LNCAP (cell line): ENCODE data around the gene PTPRE.

Experiments used
- TF ChIP-seq, protein P1 (sequence below): fragments of 450-650 bp; IDR thresholded peaks from 2 replicates; pipeline ENCODE4 v1.5.1; 2017; ENCODE audit warnings: mild to moderate bottlenecking

Gene PTPRE

DNA sequence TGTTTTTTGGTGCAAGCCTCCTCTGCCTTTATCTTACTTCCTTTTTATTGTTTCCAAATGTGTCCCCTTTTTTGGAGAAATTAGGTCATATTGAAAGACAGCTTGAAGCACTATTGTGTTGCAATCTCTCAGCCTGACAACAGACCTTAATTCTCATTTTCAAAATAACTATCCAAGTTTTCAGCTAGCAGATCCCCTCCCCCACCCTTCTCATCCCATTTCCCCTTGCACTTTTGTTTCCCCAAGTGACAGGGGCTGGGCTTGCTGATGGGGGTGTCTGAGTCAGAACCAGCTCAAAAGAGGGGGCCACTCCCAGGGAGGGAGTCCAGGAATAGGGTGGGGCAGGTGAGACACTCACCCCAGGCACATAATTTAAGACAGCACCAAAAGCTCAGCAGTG is 144.0 kb downstream of the PTPRE start:
- TF ChIP-seq, protein P1, sequence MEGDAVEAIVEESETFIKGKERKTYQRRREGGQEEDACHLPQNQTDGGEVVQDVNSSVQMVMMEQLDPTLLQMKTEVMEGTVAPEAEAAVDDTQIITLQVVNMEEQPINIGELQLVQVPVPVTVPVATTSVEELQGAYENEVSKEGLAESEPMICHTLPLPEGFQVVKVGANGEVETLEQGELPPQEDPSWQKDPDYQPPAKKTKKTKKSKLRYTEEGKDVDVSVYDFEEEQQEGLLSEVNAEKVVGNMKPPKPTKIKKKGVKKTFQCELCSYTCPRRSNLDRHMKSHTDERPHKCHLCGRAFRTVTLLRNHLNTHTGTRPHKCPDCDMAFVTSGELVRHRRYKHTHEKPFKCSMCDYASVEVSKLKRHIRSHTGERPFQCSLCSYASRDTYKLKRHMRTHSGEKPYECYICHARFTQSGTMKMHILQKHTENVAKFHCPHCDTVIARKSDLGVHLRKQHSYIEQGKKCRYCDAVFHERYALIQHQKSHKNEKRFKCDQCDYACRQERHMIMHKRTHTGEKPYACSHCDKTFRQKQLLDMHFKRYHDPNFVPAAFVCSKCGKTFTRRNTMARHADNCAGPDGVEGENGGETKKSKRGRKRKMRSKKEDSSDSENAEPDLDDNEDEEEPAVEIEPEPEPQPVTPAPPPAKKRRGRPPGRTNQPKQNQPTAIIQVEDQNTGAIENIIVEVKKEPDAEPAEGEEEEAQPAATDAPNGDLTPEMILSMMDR, result no peak

DNA sequence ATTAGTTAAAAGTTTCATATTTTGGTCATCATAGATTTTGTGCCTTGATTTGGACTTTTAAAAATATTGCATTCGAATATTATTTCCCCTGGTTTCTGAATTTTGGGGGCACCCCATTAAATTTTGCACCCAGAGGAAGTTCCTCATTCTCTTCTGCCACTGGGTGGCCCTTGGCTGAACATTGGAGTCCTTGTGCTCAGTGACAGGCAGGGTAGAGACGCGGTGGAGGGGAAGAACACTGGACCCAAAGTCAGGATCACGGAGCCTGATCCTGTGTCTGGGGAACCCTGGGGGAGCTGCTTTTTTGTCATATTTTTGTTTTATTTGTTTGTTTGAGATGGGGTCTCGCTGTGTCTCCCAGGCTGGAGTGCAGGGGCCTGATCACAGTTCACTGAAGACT is 144.6 kb downstream of the PTPRE start:
- TF ChIP-seq, protein P1, result no peak

DNA sequence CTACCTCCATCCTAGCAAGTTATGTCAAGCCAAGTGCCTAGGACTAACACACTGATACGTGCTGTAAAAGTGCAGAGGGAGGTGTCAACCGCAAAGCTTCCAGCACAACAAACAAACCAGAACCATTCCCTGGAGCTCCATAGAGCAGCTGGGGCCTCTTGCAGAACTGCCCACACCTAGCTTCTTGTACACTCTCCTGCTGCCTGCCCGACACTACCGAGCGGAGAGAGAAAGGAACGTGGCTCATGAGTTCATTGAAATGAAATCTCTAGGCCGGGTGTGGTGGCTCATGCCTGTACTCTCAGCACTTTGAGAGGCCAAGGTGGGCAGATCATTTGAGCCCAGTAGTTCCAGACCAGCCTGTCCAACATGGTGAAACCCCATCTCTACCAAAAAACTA is 145.8 kb downstream of the PTPRE start:
- TF ChIP-seq, protein P1, result no peak

DNA sequence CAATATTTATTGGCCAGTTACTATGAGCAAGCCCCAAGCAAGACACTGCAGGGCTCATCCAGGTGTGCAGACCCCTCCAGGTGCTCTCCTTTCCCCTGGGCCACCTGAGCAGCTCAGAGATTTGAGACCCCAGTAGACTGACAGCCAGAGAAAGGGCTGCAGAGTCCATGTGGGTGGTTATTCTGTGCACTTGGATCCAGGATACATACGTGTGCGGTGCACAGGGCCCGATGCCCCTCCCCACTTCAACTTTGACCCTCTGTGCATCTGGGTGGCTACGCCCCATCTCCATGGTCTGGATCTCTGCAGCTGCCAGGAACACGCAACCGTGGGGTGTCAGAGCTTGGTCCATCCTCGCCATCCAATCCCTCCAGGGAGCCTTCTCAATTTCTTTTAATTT is 146.5 kb downstream of the PTPRE start:
- TF ChIP-seq, protein P1, result no peak

DNA sequence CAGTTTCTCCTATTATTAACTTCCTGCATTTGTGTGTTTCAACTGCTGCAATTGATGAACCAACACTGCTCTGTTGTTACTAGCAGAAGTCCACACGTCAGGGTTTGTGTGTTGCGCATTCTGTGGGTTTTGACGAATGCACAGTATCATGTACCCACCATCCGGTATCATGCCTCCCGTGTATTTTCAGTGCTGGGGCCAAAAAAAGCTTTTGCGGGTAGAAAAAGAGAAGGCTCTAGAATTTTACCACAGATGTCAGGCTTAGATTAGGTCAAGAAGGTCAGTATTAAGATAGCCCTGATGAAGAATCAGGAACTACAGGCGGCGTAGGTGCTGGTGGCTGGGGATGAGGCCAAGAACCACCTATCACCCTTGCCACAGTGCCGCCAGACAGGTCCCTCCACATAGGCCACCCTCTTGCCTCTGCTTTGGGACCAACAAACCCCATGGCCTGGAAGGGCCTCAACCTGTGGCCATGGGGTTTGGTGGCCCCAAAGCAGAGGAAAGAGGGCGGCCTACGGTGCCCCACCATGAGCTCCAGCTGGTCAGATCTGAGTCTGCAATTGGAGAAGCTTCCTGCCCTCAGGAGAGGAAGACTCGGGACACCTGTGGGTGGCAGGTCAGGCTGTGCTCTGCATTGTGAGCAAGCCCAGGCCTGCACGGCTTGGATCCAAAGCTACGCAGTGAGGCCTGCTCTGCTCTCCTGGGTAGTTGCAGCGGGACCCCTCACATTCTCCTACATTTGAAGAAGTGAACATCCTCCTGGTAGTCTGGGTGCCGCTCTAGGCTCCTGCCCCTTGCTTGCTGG is 147.5 kb downstream of the PTPRE start:
- TF ChIP-seq, protein P1, result no peak

DNA sequence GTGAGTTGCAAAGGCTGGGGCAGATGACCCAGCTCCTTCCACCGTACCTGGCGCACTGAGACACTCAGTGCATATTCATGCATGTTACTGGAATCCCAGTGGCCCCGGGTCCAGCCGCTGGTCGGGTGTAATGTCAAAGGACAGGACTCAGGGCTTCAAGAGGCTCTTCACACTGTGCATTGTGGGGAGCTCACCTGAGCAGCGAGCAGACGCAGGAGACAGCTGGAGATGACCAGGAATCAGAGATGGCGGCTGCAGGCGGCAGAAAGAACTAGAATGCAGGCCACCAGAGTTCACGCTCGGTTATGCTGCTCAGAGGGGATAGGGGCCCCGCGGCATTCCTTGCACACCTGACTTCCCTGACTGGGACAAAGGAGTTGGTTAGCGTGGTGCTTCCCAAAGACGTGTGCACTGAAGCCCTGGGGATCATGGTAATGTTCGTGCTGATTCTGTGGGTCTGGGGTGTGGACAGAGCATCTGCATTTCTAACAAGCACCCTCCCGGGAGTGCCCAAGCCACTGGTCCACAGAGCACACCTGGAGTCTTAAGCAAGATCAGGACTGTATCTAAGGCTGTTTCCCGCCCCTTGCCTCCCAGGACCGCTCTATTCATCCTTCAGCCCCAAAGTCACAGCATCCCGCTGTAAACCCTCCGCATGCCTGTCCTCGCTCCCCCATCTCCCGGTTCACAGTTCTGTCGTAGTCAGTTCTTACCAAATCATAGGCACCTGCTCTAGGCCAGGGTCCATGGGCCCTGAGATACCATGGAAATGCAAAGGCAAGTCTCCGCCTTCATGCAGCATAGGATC is 148.4 kb downstream of the PTPRE start:
- TF ChIP-seq, protein P1, result no peak

DNA sequence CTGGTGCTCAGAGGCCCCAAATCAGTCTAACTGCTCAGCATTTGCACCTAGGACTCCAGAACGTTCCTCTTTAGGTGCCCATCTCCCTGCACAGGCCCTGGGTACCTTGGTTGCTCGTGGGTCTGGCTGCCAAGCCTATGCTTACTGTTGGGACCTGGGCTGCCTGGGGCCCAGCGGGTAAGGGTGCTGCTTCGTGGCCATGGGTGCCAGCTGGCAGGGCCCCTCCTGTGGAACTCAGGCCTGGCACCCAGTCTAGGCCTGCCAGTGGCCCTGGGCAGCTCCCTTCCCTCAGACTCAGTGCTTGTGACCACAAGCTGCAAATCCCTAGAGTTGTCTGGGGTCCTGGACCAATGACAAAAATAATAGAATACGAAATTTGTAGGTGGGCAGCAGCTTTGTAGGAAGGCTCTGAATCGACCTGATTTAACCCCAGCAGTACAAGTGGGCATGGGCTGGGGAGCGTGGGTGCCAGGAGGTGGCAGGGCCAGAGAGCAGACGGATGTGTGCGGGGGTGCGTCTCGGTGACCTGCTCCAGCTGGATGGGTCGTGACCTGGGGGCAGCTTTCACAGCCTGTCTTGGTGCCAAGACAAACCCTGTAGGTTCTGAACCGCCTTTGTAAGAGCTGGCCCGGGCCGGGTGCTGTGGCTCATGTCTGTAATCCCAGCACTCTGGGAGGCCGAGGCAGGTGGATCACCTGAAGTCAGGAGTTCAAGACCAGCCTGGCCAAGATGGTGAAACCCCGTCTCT is 149.6 kb downstream of the PTPRE start:
- TF ChIP-seq, protein P1, result no peak
